Thoracic aorta (tissue), 2 donors: ENCODE measurements around the gene CSF1R. TPM values are rescaled to one million over a fixed set of nuclear protein-coding genes. Genes with fewer than 3 reads are reported as not detected.

Source experiments
- ATAC-seq: fragments of 150-250 bp; one replicate; pipeline ENCODE4 v1.8.0; 2017; ENCODE audit warnings: low read depth; ENCODE audit not compliant: insufficient number of reproducible peaks, low FRiP score
- DNase-seq: peaks from one replicate; pipeline ENCODE4 v3.0.0-alpha.2; 2020; ENCODE audit warnings: low spot score
- H3K27ac ChIP-seq, 2 donors: fragments of 200-600 bp; sonication (generic); 1 replicate in 1 of 2; 2 replicates in 1 of 2; pipeline ENCODE4 v1.5.1; 2016; ENCODE audit warnings: mild to moderate bottlenecking in 2 of 2, moderate library complexity in 2 of 2
- H3K27me3 ChIP-seq: fragments of 200-600 bp; sonication (generic); replicated peaks from 2 replicates; pipeline ENCODE4 v1.6.0; 2016; ENCODE audit warnings: mild to moderate bottlenecking; ENCODE audit not compliant: insufficient read depth
- H3K36me3 ChIP-seq: fragments of 200-600 bp; sonication (generic); one replicate; pipeline ENCODE4 v1.5.1; 2016
- H3K4me1 ChIP-seq, 2 donors: fragments of 200-600 bp; sonication (generic); 1 replicate in 1 of 2; 2 replicates in 1 of 2; pipeline versions ENCODE4 v1.5.1 to v1.6.0; 2016; ENCODE audit warnings: low read depth in 2 of 2, mild to moderate bottlenecking in 1 of 2; ENCODE audit not compliant: control insufficient read depth in 1 of 2
- H3K4me3 ChIP-seq: fragments of 200-600 bp; sonication (generic); 2 replicates; pipeline ENCODE4 v1.5.1; 2016; ENCODE audit warnings: mild to moderate bottlenecking
- H3K9me3 ChIP-seq: fragments of 200-600 bp; sonication (generic); 2 replicates; pipeline ENCODE4 v1.5.1; 2016
- CTCF ChIP-seq: fragments of 200-600 bp; sonication (generic); IDR thresholded peaks from one replicate; pipeline ENCODE4 v1.5.1; 2019; ENCODE audit warnings: antibody characterized with exemption
- total RNA-seq, 2 donors: library from RNA; depleted of rRNA; stranded (reverse); fragments of >200 nt; gene quantifications; one replicate each; pipeline versions ENCODE4 v1.1.0 to v1.2.3, GENCODE V29; 2016

Gene CSF1R
- total RNA-seq, 2 donors from 2014 or later: 76.3 to 98.6 TPM

- Histone ChIP-seq H3K36me3 (no peaks in the 10 kb centered on the region), H3K4me3 (no peak overlapping the region), H3K27ac (no peak overlapping the region), H3K27me3 (no peaks in the 10 kb centered on the region), H3K4me1 (peaks cover 4 to 8% of the 10 kb centered on the region in 2 donors), H3K9me3 (no peaks in the 10 kb centered on the region)
- DNase-seq (no peak), ATAC-seq (no peak)
- TF ChIP-seq CTCF: no peak
Measured at GRCh38 chr5:150061538-150061995, 24.8 kb downstream of the CSF1R start.

- Histone ChIP-seq H3K27ac (no peak overlapping the region), H3K9me3 (no peaks in the 10 kb centered on the region), H3K4me1 (peaks cover 0 to 1% of the 10 kb centered on the region in 2 donors), H3K4me3 (no peak overlapping the region), H3K36me3 (no peaks in the 10 kb centered on the region), H3K27me3 (no peaks in the 10 kb centered on the region)
- ATAC-seq: no peak
- DNase-seq: no peak
- no peak for TF ChIP-seq CTCF
Measured at GRCh38 chr5:150060471-150060870, 25.9 kb downstream of the CSF1R start.

GRCh38 chr5:150059623-150060022, 26.7 kb downstream of the CSF1R start:
- H3K4me3 ChIP-seq: no peak overlapping the region
- no peak overlapping the region for H3K27ac ChIP-seq
- no peaks in the 10 kb centered on the region for H3K4me1 ChIP-seq
- H3K27me3 ChIP-seq: no peaks in the 10 kb centered on the region
- no peak for TF ChIP-seq CTCF
- no peak for ATAC-seq
- H3K9me3 ChIP-seq: no peaks in the 10 kb centered on the region
- no peak for DNase-seq
- H3K36me3 ChIP-seq: peaks cover 5% of the 10 kb centered on the region

- Histone ChIP-seq H3K4me1 (no peaks in the 10 kb centered on the region), H3K9me3 (no peaks in the 10 kb centered on the region), H3K36me3 (peaks cover 11% of the 10 kb centered on the region), H3K4me3 (no peak overlapping the region), H3K27ac (no peak overlapping the region), H3K27me3 (no peaks in the 10 kb centered on the region)
- ATAC-seq (no peak), DNase-seq (no peak)
- TF ChIP-seq CTCF: no peak
Measured at GRCh38 chr5:150058480-150059126, 27.8 kb downstream of the CSF1R start.

GRCh38 chr5:150057996-150058395, 28.4 kb downstream of the CSF1R start:
- Histone ChIP-seq H3K9me3 (no peaks in the 10 kb centered on the region), H3K36me3 (peaks cover 11% of the 10 kb centered on the region), H3K27me3 (no peaks in the 10 kb centered on the region), H3K27ac (no peak overlapping the region), H3K4me1 (no peaks in the 10 kb centered on the region), H3K4me3 (no peak overlapping the region)
- TF ChIP-seq CTCF: no peak
- no peak for ATAC-seq
- DNase-seq: no peak
